GM12872 (cell line): ENCODE data around the gene GLIS2.

Experiments
- TF ChIP-seq, protein P1 (sequence below): IDR thresholded peaks from 3 replicates; pipeline ENCODE4 v1.5.1; 2011; ENCODE audit warnings: low read depth, mild to moderate bottlenecking, low read length, moderate library complexity; ENCODE audit not compliant: insufficient read depth

GLIS2 gene

GRCh38 chr16:4288148-4288921, 27.5 kb upstream of the GLIS2 start:
- TF ChIP-seq, protein P1, sequence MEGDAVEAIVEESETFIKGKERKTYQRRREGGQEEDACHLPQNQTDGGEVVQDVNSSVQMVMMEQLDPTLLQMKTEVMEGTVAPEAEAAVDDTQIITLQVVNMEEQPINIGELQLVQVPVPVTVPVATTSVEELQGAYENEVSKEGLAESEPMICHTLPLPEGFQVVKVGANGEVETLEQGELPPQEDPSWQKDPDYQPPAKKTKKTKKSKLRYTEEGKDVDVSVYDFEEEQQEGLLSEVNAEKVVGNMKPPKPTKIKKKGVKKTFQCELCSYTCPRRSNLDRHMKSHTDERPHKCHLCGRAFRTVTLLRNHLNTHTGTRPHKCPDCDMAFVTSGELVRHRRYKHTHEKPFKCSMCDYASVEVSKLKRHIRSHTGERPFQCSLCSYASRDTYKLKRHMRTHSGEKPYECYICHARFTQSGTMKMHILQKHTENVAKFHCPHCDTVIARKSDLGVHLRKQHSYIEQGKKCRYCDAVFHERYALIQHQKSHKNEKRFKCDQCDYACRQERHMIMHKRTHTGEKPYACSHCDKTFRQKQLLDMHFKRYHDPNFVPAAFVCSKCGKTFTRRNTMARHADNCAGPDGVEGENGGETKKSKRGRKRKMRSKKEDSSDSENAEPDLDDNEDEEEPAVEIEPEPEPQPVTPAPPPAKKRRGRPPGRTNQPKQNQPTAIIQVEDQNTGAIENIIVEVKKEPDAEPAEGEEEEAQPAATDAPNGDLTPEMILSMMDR: peak; percentile 99

DNA sequence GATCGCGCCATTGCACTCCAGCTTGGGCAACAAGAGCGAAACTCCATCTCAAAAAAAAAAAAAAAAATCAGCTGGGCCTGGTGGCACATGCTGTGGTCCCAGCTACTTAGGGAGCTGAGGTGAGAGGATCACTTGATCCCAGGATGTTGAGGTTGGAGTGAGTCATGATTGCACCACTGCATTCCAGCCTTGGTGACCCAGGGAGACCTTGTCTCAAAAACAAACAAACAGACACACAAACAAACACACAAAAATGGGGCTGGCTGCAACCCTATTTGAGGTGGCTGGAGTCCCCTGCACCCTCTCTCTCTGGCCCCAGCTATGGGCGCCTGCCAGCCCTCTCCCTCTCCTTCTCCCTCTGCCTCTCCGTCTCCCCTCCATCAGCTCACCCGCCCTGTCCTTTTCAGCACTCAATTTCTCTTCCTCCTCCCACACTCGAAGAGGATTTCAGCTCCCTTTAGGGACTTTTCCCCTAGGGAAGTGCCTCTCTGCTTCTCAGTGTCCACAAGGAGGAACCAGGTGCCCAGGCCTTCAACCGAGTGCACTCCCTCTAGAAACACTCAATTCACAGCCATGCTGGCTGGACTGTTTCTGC, 25.5 kb upstream of the GLIS2 start:
- TF ChIP-seq, protein P1: no peak

DNA sequence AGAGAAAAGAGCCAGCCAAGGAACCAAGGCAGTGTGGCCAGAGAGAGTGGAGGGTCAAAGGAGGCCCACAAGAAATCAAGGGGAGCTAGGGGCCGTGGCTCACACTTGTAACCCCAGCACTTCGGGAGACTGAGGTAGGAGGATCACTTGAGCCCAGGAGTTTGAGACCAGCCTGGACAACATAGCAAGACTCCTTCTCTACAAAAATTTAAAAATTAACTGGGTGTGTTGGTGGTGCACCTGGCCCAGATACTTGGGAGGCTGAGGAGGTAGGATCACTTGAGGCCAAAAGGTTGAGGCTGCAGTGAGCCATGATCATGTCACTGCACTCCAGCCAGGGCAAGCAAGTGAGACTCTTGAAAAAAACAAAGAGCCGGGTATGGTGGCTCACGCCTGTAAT, 24.2 kb upstream of the GLIS2 start:
- TF ChIP-seq, protein P1: no peak

GRCh38 chr16:4293181-4293716, 22.6 kb upstream of the GLIS2 start:
- TF ChIP-seq, protein P1: no peak

DNA sequence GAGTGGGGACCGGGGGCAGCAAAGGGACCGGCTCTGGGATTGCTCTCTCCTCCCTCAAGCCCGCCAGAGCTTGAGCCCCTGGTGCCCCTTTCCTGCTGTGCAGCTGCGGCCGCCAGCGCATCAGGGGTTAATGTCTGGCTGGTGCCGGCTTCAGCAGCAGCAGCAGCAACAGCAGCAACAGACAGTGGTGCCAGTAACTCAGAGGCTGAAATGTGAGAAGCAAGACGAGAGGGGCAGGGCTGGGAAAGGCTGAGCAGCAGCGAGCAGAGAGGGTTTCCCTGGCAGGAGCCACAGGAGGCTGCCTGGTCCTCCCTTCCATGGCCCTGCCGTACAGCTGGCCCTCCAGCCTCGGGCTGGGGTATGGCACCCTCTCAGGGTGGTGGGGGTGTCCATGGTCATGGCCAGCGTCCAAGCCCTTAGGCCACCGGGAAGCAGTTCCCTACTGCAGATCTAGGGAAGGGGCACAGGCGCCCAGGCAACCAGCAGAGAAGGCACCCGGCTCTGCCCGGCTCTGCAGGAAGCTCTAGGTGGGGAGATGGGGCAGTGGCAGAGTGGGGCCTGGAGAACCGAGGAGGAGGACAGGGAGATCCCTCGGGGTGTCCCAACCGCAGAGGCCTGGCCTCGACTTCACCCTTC, 21.9 kb upstream of the GLIS2 start:
- TF ChIP-seq, protein P1: no peak

DNA sequence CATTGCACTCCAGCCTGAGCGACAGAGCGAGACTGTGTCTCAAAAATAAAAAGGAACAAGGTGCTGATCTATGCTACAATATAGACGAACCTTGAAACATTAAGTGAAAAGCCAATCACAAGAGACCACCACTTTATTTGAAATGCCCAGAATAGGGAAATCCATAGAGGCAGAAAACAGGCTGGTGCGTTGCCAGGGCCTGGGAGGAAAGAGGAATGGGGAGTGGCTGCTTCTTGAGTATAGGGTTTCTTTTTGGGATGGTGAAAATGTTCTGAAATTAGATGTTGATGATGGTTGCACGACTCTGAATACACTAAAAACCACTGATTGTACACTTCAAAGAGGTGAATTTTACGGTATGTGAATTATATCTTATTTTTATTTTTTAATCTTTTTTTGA, 20.3 kb upstream of the GLIS2 start:
- TF ChIP-seq, protein P1: no peak

DNA sequence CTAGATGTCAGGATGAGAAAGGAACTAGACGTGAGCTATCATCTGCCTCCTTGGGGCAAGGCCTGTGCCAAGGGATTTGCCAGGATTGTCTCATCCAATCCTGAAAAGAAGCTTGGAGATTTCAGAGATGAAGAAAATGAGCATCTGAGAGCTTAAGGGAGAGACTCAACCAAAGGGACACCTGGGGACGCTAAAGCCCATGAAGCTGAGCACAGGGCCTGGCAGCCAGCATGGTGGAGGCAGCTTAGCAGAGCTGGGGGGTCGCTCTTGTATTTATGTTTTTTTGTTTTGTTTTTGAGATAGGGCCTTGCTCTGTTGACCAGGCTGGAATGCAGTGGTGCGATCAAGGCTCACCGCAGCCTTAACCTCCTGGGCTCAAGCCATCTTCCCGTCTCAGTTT, 18.4 kb upstream of the GLIS2 start:
- TF ChIP-seq, protein P1: no peak
